ENCODE measurements around the gene ORAI1.
"Not testable (repeated sequence)": the region's sequence is repeated elsewhere in the genome, so short reads cannot be mapped to it uniquely, and the experiment has no call there.

ORAI1 gene

DNA sequence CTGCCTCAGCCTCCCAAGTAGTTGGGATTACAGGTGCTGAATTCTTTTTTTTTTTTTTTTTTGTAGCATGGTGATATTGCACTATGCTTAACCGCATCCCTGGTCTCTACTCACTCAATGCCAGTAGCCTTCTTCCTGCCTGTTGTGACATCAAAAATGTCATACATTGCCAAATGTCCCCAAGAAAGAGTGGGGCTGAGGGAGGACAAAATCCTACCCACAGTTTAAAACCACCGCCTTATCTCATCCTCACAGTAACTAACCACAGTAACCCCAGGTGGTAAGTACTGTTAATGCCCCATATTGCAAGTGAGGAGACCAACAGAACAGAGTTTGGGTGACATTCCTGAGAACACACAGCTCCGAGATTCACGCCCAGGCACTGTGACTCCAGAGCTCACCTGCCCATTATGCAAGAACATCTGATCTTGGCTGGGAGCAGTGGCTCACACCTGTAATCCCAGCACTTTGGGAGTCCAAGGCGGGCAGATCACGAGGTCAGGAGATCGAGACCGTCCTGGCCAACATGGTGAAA lies 23.6 kb downstream of the ORAI1 start:
- DNase-seq = no peak

DNA sequence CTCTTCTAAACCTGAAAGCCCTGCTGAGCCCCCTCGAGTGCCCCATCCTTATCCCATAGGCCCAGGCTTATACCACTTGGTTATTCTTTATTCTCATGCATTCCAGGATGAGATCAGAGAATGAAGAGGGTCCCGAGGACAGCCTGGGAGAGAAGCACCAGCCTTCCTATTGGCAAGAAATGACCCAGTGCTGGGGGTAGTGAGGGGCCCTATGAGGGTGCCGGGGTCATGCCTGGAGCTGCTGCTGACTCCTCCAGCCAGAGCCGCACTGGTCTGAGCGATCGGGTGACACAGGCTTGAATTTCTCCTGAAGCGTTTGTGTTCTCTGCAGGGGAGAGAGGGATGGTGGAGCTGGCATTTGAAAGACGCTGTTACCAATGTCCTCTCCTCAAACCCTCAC lies 25.0 kb downstream of the ORAI1 start:
- no peak for DNase-seq

DNA sequence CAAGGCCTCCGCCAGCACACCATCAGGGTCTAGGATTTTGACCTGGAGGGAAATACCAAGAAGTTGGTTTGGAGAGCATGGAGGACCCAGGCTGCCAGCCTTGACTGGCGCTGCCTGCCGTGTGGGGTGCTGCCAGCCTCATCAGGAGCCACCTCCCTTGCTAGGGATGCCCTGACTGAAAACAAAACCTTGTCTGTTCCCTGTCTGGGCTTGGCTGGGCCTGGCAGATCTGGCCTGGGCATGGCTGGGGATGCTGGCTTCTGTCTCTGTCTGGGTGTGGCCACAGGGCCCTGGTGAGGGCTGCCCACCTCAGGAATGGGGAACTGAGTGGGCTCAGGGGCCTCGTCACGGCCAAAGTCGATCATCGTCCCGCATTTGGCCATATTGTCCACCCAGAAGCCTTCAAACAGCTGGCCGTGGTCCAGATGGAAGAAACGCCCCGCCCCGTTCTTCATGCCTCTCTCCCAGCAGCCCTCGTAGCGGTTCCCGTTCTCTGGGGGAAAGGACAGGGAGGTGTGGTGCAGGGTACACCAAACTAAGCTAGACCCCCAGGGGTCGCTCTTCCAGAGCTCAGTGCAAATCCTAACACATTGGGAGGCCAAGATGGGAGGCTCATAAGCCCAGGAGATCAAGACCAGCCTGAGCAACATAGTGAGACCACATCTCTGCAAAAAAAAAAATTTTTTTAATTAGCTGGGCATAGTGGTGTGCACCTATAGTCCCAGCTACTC lies 26.6 kb downstream of the ORAI1 start:
- no peak for DNase-seq

DNA sequence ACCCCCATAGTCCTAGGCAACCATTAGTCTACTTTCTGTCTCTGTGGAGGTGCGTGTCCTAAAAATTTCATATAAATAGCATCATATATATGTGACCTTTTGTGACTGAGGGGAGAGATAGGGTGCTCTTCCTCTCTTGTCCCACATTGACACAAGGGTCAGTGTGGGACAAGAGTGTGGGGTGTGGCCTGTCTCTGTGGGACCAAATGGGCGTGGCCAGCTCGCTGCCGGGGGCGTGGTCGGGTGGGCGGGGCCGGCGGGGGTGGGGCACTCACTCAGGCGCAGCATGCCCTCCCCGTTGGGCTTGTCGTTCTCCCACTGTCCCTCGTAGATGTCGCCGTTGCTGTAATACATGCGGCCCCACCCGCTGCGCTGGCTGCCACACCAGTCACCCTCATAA lies 27.7 kb downstream of the ORAI1 start:
- DNase-seq = no peak

DNA sequence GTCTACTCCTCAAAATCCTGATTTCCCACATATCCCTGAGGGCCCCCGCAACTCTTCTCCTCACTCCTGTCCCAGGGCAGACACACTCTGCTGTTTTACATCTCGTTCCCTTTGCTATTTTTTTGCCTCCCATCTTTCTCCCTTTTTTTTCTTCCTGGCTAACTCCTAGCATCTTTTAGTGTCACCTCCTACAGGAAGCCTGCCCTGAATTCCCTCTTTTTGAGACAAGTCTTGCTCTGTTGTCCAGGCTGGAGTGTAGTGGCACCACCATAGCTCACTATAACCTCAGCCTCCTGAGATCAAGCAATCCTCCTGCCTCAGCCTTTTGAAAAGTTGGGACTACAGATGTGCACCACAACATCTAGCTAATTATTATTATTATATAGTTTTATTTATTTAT lies 29.8 kb downstream of the ORAI1 start:
- no peak for DNase-seq

DNA sequence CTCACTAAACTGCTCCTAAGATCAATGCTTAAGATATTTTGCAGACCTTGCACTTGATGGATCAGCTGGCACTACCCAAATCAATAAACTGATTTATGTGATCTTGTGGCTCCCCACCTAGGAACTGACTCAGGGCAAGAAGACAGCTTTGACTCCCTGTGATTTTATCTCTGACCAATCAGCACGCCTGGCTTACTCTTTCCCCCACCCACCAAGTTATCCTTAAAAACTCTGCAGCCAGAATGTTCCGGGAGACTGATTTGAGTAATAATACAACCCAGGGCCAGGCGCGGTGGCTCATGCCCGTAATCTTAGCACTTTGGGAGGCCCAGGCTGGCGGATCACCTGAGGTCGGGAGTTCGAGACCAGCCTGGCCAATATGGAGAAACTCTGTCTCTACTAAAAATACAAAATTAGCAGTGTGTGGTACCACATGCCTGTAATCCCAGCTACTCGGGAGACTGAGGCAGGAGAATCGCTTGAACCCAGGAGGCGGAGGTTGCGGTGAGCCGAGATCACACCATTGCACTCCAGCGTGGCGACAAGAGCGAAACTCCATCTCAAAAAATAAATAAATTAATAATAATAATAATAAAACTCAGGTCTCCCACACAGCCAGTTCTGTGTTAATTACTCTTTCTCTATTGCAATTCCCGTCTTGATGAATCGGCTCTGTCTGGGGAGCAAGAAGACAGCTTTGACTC lies 31.1 kb downstream of the ORAI1 start:
- DNase-seq = peak; percentile 39 to 62

DNA sequence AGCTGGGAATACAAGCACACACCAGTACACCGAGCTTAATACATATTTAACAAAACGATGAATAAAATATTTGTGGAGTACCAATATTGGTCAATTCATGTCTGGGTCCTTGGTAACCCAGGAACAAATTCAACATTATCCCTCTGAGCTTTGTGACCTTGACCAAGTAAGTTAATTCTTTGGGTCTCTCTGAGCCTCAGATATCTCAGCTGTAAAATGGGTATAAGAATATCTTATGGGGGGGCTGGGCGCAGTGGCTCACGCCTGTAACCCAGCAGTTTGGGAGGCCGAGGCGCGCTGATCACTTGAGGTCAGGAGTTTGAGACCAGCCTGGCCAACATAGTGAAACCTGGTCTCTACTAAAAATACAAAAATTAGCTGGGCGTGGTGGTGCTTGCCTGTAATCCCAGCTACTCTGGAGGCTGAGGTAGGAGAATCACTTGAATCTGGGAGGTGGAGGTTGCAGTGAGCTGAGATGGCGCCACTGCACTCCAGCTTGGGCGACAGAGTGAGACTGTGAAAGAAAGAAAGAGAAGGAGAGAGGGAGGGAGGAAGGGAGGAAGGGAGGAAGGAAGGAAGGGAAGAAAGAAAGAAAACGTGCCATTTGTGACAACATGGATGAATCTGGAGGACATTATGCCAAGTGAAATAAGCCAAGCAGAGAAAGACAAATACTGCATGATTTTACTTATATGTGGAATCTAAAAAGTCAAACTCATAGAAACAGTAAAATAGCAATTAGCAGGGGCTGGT lies 35.2 kb downstream of the ORAI1 start:
- DNase-seq = not testable (repeated sequence)

DNA sequence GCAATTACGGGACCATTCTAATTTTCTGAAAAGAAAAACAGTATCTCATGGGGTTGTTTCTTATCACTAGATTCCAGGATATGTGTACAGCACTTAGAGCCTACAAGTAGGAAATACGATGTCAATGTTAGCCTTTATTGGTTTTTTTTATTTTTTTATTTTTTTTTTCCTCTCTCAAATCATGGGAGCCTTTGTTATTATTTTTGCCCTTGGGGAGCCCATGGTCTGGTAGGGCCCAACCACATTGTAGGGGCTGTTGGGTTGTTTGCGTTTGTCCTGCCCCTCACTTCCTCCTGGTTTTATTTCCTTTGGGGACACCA lies 37.2 kb downstream of the ORAI1 start:
- no peak for DNase-seq

DNA sequence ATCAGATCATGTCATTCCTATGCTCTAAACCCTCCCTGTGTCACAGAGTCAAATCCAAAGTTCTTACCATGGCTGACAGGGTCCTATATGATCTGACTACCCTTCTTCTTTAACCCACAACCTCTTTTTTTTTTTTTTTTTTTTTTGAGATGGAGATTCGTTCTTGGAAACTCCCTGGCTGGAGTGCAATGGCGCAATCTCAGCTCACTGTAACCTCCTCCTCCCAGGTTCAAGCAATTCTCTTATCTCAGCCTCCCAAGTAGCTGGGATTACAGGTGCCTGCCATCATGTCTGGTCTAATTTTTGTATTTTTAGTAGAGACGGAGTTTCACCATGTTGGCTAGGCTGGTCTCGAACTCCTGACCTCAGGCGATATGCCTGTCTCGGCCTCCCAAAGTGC lies 40.5 kb downstream of the ORAI1 start:
- DNase-seq = not testable (repeated sequence)

DNA sequence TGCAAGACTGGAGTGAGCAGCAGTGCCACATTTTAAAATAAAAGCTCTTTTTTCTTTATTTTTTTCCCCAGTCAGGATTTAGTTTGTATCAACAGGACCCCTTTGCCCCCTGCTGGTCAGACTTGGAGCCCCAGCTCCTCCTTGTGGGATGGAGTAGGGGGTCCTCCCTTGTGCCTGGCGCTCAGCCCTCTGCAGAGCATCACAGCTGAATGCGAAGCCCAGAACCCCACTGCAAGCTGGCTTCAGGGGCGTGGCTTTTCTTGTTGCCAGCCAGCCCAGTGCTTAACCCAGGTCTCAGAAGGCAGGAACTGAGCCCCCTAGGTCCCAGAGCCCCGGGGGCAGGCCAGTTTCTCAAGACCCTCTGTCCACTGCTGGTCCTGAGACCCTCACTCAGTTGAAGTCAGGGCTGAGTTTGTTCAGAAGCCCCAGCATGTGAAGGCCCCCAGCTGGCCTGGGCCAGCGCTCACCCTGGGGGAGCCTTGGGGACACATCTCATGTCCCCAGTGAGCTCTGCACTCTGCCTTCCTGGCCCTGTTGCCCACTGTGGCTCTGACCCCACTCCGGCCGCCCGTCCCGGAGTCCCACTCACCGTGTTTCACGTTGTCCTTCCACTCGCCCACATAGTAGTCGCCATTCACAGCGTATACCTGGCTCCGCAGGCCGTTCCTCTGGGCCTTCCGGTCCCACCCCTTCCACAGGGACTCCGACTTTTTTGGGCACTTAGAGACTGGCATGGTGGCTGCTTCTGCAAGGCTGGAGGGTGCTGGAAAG lies 42.6 kb downstream of the ORAI1 start:
- DNase-seq = peak; percentile 64 to 70

DNA sequence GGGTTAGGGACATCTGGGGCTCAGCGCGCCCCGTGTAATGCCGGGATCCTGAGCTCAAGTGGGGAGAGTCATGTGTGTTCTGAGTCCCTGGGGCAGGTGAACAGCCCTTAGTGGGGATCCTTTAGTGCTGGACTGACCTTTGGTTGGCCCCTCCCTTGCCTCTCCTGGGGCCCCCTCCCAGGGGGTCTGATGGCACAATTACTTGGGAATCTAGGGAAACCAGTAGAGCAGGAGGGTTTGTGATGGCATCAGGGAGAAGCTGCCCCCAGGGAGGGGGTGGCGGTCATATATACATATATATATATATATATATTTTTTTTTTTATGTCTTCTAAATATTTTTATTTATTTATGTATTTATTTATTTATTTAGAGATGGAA lies 43.2 kb downstream of the ORAI1 start, which contains the start of gene MORN3:
MORN3 (minus strand) TSS at position 134 of the 380 bp plus-strand sequence. CDS start 171 bp downstream, outside the sequence.
- DNase-seq = no peak

DNA sequence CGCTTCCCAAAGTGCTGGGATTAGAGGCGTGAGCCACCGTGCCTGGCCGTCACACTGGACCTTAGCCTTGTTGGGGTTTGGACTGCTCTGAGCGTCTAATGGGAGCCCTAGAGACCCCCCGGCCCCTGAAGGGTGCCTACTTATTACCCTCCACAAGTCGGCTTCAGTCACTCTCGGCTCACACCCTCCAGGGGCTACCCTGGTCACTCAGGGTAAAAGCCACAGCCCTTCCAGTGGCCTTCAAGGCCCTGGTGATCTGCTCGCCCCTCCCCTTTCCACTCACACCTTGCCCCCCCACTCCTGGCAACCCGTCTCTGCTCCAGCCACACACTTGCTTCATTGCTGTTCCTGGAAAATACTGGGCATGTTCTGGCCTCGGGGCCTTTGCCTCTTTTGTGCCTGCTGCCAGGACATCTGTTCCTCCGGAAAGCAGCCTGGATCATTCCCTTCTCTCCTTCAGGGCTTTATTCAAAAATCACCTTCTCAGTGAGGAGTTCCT lies 46.7 kb downstream of the ORAI1 start:
- peak in 1 of 2 experiments; percentile 15 for DNase-seq

DNA sequence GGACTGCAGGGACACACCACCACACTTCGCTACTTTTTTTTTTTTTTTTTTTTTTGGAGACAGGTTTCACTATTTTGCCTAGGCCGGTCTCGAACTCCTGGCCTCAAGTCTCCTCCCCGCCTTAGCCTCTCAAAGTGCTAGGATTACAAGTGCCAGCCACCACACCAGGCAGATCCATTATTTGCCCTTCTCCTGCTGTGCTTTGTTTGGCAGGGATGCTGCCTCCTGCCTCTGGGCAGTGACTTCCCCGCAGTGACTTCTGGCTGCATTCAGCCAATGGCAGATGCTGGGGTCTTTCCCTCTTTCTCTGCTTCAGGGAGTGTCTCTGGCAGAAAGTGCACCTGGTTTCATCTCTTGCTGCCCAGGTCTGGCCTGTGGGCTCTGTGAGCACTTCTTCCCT lies 49.9 kb downstream of the ORAI1 start:
- no peak for DNase-seq

DNA sequence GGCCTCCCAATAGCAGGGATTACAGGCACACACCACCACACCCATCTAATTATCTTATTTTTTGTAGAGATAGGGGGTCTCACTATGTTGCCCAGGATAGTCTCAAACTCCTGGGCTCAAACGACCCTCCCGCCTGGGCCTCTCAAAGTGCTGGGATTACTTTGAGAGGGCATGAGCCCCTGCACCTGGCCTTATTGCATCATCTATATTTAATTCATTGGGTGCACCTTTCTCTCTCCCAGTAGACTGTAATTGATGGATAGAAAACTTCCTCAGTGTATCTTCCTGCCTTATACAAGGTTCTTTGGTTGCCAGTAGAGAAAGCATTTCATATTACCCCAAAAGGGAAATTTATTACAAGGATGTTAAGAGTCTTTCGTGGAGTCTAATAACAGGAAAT lies 52.0 kb downstream of the ORAI1 start:
- DNase-seq = no peak

DNA sequence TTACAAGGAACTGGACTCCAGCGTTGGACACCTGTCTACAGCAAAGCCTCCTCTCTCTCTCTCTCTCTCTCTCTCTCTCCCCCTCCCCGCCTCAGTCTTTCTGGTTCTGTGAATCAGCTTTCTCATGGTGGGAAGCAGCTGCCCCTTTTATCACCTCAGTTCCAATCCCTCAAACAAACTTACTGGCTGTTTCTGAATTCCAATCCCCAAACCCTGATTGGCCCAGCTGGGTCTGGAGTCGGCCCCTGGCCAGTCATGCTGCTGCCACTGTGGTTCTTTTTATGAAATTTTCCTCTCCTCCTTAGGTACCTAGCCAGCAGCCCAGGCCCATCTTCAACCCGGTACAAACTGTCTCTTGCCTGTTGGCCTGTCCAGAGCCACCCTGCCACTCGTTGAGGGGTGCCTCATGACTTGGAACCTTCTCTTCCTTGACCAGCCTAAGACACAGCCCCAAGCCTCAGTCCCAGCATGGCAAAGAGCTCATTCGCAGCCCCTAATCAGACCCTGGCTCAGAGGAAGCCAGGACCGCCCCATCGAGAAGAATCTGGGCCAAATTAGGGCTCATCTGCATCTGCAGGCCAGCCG lies 52.5 kb downstream of the ORAI1 start:
- DNase-seq = no peak

DNA sequence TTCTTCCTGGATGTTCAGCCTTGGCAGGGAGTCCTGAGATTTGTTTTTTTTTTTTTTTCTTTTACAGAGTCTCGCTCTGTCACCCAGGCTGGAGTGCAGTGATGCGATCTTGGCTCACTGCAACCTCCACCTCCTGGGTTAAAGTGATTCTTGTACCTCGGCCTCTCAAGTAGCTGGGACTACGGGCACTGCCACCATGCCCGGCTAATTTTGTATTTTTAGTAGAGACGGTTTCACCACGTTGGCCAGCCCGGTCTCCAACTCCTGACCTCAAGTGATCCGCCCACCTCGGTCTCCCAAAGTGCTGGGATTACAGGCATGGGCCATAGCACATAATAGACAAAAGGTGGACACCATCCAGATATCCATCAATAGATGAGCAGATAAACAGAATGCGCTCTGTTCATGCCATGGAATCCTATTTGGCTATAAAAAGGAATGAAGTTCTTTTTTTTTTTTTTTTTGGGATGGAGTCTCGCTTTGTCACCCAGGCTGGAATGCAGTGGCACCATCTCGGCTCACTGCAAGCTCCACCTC lies 53.4 kb downstream of the ORAI1 start:
- not testable (repeated sequence) for DNase-seq

DNA sequence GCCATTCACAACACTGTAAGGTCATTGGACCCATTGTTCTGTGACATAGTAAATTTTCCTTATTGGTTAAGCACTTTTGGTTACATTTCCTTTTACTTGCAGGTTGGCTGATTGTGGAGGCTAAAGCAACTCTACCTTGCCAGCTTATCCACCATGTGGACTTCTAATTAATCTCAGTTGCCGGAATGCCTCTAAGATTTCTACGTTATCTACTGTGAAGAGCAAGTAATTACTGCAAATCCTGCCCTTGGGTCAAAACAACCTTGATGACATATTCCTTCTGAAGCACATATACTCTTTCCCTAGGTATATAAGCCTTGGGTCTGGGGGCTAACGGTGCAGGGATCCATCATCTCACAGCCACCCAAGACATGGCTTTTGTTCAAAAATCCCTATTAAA lies 62.6 kb downstream of the ORAI1 start:
- DNase-seq = no peak

DNA sequence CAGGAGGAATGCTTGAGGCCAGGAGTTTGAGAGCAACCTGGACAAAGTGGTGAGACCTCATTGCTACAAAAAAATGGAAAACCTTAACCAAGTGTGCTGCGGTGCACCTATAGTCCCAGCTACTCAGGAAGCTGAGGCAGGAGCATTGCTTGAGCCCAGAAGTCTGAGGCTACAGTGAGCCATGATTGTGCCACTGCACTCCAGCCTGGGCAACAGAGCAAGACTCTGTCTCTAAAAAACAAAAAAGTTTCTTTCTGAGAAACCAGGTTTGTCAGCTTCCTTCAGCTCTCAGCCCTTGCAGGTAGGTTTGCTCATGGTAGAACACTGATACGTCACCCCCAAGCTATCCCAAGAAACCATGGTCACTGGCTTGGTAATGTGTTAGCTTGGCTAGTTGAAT lies 63.1 kb downstream of the ORAI1 start:
- DNase-seq = no peak
